Omental fat pad (tissue), 4 donors: Measurements from ENCODE around the gene SERPINH1. TPM values are rescaled to one million over a fixed set of nuclear protein-coding genes. Genes with fewer than 3 reads are reported as not detected.

Experiments used
- ATAC-seq: fragments of 150-250 bp; one replicate; pipeline ENCODE4 v1.9.1; 2016; ENCODE audit warnings: mild to moderate bottlenecking, moderate library complexity; ENCODE audit not compliant: low FRiP score
- DNase-seq: peaks from one replicate; pipeline ENCODE4 v3.0.0-alpha.2; 2019; ENCODE audit warnings: low spot score
- CTCF ChIP-seq, 3 donors: fragments of 450-650 bp; IDR thresholded peaks; one replicate each; pipeline ENCODE4 v1.5.1; 2016 to 2017; ENCODE audit warnings: antibody characterized with exemption in 3 of 3, mild to moderate bottlenecking in 3 of 3, moderate library complexity in 2 of 3
- total RNA-seq, 4 donors: library from RNA; depleted of rRNA; stranded (reverse); fragments of >200 nt; gene quantifications; one replicate each; pipeline ENCODE4 v1.1.0, GENCODE V29; 2016

The SERPINH1 gene
- total RNA-seq, 4 donors from 2014 or later: 307 to 804 (median 482) TPM

- no peak for ATAC-seq
- DNase-seq: no peak
- no peak for TF ChIP-seq CTCF (IDR thresholded peaks at IDR 0.05)
Measured at GRCh38 chr11:75518771-75519653, 43.0 kb upstream of the SERPINH1 start.

GRCh38 chr11:75520688-75521087 is 41.4 kb upstream of the SERPINH1 start:
- ATAC-seq (no peak), DNase-seq (no peak)
- TF ChIP-seq CTCF (IDR thresholded peaks at IDR 0.05): no peak

DNA sequence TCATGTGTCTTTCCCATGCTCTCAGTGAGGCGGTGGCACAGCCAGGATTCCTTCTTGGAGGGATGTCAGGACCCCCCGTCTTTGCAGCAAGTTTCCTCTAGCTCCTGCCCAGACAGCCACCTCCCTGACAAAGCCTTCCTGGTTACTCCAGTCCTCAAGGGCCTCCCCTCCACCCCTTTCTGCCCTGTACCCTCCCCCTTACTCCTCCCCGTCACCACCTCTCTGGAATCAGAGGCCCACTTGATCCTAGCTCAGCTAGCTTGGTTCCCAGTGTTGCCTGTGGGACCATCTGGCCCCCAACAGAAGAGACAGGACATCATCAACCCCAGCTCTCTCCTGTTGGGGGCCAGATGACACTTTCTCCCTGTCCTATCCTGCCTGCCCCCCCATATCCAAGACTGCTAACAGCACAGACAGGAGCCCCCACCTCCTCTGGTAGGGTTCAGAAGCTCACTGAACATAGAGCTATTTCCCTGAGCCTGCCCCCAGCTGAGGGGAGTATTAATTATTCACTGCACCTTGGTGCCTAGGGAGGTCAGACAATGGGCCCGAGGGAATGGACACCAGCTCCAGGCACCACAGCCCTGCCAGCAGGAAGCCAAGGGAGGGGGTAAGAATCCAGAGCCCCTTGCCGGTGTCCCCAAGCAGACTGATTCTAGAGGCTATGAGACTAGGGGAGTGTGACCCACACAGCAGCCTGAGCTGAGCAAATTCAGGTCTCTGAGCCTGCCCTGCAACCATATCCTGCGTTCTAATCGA is 39.6 kb upstream of the SERPINH1 start:
- no peak for TF ChIP-seq CTCF (IDR thresholded peaks at IDR 0.05)
- ATAC-seq: no peak
- DNase-seq: no peak

- no peak for DNase-seq
- no peak for TF ChIP-seq CTCF (IDR thresholded peaks at IDR 0.05)
- ATAC-seq: no peak
Measured at GRCh38 chr11:75523189-75523588, 38.9 kb upstream of the SERPINH1 start.

DNA sequence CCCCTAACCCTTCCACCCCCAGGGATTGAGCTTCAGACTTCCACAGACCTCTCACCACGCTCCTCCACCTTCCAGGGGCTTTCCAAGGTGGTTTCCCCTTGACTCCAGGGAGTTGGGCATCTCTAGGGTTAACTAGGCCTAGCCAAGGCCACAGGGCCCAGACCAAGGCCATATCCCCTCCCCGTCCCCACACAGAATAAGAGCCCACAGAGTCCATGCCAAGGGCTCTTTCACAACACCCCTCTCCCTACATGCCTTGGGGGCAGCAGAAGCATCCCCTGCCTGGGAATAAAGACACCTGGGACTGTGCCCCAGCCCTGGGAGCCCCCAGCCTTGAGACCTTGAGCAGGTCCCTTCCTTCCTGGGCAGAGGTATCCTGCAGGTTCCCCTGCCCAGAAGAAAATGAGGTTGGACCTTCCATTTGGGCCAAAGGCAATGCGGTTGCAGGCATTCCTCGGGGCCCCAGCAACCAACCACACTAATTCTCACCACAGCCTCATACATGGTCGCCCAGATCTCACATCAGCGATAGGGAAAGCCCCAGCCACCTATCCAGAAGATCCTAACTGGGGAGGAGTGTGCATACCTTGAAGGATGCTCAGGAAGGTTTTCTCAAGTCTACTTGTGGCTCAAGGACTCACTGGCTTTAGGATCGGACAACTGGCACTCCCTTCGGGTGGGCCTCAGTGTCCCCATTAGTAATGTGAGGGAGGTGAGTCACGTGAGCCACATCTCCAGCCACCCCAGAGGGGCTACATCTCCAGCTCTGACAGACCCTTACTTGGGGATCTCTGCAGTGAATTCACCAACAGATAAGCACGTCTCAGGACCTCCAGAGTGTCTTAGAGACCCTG is 38.0 kb upstream of the SERPINH1 start:
- no peak for TF ChIP-seq CTCF (IDR thresholded peaks at IDR 0.05)
- ATAC-seq (no peak), DNase-seq (no peak)

- TF ChIP-seq CTCF (IDR thresholded peaks at IDR 0.05): no peak
- DNase-seq: no peak
- peak; percentile 1 for ATAC-seq
Measured at GRCh38 chr11:75524665-75525432, 37.2 kb upstream of the SERPINH1 start.
